Measurements from ENCODE around the gene SPAAR.
"Not testable (repeated sequence)": the region's sequence is repeated elsewhere in the genome, so short reads cannot be mapped to it uniquely, and the experiment has no call there.

SPAAR gene

DNA sequence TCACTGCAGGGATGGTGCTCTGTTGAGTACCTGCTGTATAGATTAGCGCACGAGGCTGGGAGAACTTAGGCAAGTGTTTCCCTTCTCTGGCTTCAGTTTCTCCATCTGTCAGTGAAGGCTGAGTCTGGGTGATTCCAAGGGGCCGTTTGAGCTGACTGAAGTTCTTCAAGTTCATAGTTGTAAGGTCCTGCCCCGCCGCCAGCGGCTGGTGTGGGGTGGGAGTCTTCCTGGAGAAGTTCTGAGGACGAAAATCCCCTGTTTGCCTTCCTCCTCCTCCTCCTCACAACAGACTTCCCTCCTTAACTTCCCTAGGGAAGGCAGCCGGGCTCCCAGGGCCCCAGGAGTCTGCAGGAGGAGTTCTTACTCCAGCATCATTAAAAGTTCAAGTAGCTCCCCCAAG lies 5.0 kb upstream of the SPAAR start:
- DNase-seq (ENCODE audit: low read depth), result no peak

- DNase-seq (ENCODE audit: low read depth), result no peak
These were observed 4.1 kb upstream of the SPAAR start for GRCh38 chr9:35905051-35905781.

DNA sequence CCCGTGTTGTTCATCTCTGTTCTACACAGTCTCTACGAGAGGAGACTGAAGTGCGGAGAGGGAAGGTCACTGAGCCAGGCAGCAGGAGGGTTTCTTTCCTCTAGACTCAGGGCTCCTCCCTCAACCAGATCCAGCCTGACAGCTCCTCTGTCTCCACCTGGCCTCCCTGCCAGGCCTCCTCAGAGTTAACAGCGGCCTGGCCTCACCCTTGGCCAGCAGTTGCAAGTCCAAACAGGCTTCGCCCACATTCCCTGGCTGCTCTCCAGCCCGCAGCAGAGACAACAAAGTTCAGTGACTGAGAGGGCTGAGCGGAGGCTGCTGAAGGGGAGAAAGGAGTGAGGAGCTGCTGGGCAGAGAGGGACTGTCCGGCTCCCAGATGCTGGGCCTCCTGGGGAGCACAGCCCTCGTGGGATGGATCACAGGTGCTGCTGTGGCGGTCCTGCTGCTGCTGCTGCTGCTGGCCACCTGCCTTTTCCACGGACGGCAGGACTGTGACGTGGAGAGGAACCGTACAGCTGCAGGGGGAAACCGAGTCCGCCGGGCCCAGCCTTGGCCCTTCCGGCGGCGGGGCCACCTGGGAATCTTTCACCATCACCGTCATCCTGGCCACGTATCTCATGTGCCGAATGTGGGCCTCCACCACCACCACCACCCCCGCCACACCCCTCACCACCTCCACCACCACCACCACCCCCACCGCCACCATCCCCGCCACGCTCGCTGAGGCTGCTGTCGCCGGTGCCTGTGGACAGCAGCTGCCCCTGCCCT lies 3.2 kb upstream of the SPAAR start, which contains the start of gene HRCT1:
TSS of gene HRCT1 (plus strand) at position 291 of the 768 bp plus-strand sequence. CDS start at position 377, 86 bp downstream.
- no peak for DNase-seq (ENCODE audit: low read depth)

- DNase-seq (ENCODE audit: low read depth), result no peak
These were observed 2.2 kb upstream of the SPAAR start for GRCh38 chr9:35906923-35907699.

- no peak for DNase-seq (ENCODE audit: low read depth)
These were observed 1.4 kb upstream of the SPAAR start for GRCh38 chr9:35907711-35908503.

DNA sequence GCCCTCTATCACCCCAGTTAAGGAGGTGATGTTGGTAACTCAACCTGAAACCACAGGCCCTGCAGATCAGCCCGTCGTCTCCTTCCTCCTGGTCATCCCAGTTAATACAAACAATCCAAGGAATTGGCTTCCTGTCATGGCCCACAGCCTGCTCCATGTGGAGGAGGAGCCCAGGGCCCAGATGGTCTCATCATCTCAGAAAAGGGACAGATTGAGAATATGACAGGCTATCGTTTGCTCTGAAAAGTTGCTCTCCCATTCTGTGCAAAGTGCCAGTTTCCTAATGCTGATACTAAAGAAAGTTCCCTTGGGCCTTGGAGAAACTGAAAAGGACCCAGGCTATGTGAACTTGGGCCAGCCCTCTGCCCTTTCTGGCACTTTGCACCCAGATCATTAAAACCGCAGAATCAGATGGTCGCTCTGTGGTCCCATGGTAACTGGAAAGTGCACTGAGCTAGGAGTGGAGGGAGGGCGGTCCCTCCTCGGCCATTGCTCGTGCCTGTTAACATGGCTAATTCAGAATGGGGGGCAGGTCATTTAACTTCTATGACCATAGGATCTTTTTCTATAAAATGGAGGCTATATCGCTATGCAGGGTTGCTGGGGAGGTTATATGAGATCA lies 675 bp upstream of the SPAAR start:
- DNase-seq (ENCODE audit: low read depth), result no peak

GRCh38 chr9:35909687-35910612 lies 660 bp downstream of the SPAAR start:
- DNase-seq (ENCODE audit: low read depth), result no peak

DNA sequence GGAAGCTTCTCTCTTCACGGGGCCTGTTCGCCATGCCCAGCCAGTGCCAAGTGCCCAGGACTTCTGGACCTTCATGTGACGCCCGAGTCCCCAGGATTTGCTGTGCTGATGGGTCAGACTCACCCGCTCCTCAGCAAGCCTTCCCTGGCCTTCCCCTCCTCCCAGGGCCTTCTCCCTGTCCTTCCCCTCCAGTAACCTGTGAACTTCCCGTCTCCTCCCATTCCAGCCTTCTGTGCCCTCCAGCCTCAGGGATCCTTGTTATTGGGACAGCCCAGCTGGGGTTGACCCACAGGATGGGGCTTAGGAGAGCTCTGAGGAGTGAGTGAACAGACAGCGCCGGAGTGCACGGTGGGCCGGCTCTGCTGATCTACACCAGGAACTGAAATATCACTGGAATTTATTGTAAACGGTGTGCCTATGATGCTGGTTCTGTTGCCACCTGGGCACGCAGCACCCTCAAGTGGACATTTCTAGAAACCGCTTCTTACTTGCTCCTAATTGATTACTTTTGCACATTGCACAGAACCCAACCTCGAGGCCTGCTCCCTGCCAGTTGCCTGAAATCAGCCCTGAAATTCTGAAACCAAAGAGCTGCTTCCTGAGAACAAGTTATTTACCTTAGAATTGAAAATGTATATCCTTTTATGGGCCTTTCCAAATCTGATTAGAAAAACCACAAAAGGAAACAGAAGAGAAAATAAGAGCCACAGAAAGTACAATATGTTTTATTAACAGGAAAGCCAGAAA lies 1.5 kb downstream of the SPAAR start:
- DNase-seq (ENCODE audit: low read depth), result no peak

GRCh38 chr9:35911690-35912089 lies 2.4 kb downstream of the SPAAR start:
- no peak for DNase-seq (ENCODE audit: low read depth)

DNA sequence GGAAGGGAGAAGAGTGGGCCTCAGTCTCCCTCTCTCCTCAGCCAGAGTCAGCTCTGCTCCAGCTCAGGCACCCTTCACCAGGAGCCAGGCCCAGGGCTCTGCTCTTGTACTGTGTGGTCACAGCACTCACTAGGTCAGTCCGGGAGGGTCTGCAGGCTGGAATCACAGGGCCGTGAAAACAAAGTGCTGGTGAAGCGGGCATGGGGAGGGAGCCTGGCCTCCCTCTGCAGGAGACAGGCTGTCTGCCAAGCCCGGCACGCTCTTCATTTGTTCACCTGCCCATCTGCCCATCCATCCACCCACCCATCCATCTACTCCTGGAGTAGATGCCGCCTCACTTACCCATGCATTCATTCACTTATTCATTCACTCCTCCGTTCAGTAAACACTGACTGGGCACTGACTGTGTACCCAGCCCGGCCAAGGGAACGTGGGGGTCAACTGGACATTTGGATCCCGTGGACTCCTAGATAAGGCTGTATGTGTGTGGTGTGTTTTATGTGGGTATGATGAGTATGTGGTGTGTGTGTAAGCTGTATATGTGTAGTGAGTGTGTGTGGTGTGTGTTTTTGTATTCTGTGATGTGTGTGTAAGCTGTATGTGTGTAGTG lies 3.6 kb downstream of the SPAAR start:
- no peak for DNase-seq (ENCODE audit: low read depth)

DNA sequence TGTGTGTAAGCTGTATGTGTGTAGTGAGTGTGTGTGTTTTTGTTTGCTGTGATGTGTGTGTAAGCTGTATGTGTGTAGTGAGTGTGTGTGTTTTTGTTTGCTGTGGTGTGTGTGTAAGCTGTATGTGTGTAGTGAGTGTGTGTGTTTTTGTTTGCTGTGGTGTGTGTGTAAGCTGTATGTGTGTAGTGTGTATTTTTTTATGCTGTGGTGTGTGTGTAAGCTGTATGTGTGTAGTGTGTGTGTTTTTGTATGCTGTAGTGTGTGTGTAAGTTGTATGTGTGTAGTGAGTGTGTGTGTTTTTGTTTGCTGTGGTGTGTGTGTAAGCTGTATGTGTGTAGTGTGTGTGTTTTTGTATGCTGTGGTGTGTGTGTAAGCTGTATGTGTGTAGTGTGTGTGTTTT lies 4.1 kb downstream of the SPAAR start:
- DNase-seq (ENCODE audit: low read depth), result not testable (repeated sequence)

GRCh38 chr9:35914301-35914807 lies 5.1 kb downstream of the SPAAR start:
- no peak for DNase-seq (ENCODE audit: low read depth)

DNA sequence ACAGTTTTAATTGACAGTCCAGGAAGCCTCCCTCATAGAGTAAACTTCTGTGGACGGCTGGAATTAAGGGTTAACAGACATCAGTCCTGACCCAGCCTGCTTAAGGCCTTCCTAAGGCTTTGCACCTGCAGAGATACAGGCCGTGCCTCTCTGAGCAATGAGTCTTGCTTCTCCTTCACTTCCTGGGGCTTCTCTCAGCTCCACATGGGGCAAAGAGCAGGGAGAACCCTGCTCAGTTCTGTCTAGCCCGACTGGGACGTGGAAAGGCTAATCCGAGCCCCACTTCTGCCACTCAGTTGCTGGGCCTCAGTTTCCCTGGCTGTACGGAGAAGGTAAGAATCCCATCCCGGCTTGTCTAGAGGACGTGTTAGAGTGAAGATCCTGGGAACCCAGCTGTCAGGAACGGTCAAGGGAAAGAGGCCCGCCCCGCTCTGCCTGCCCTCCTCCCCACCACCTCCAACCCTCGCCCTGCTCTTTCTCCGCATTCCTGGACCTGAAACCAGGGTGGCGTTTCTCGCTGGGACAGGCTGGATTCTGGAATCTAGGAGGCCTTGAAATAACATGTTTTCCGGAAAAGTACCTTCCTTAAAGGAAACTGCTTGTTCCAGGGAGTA lies 6.5 kb downstream of the SPAAR start:
- DNase-seq (ENCODE audit: low read depth), result no peak

DNA sequence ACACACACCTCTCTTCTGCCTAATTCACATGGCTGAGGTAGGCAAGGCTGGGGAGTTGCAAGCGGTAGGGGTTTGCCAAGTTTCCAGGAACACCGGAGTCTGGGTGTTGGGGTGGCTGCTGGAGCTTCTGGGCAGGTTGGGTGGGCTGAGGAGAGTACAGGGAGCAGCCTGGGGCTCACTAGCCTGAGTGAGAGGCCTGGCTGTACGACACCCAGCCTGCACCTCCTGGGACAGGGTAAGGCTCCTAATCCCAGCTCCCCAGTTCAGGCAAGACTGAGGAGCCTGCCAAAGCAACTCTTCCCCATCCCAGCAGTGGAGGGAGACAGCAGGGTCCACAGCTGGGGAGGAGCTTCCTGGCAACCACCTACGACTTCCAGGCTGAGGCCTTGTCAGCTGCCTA lies 8.0 kb downstream of the SPAAR start:
- DNase-seq (ENCODE audit: low read depth), result no peak

DNA sequence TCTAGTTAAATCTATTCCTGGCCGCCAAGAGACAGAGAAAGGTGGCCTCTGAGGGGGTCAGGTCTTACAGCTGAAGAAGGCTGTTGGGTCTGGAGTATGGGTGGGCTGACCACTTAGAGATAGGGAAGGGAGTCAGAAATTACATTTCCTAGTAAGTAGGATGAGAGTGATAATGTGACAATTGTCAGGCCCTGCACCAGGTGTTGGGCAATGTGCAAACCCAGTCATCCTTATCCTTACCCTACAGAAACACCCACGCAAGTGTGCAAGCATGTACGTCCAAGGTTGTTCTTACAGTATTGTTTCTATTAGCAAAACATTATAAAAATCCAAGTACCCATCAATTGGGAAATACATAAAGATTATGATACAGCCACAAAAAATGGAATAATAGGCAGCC lies 9.5 kb downstream of the SPAAR start:
- DNase-seq (ENCODE audit: low read depth), result no peak

- no peak for DNase-seq (ENCODE audit: low read depth)
These were observed 10.1 kb downstream of the SPAAR start for GRCh38 chr9:35919212-35920008.

GRCh38 chr9:35920051-35920620 lies 10.8 kb downstream of the SPAAR start:
- DNase-seq (ENCODE audit: low read depth), result no peak

Data from stimulated activated CD8-positive, alpha-beta memory T cell treated with anti-CD3 and anti-CD28 coated beads, Interleukin-15, amount 100 ng/mL, for 24 hours (primary cell).